ENCODE measurements around the gene C9orf50.

DNA sequence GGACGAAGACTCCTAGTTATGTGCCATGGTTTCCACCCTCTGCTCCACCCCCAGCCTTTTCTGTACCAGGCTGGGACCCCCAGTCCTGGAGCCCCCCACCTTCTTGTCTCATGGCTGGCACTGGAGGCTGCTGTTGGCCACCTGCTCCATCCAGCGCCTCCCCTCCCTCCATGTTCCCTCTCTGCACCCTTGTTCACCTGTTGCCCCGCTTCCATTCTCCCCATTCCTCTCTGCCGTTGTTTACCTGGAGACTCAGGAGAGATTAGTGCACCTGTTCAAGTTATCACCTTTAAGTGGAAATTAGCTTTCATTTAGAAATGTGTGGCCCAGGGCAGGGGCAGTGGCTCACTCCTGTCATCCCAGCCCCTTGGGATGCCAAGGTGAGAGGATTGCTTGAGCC is 12.3 kb upstream of the C9orf50 start:
- TF ChIP-seq GATA3 (IDR thresholded peaks at IDR 0.05; ENCODE audit: low read depth, low read length) (no peak), GATA2 (IDR thresholded peaks at IDR 0.05; ENCODE audit: low read depth, low read length) (no peak)
